Measurements from ENCODE around the gene RIPK4. TPM values are rescaled to one million over a fixed set of nuclear protein-coding genes. Genes with fewer than 3 reads are reported as not detected.

RIPK4 gene
- total and polyA plus RNA-seq, 2 experiments from 2014 or later: 0.46 to 0.54 TPM

- Histone ChIP-seq H3K4me2 (ENCODE audit: unreplicated experiment) (no peak overlapping the region), H3K9me3 (ENCODE audit: low read depth) (no peaks in the 10 kb centered on the region), H2AFZ (no peak overlapping the region), H3K4me3 (no peak overlapping the region), H3K27me3 (replicated peaks; ENCODE audit: insufficient read depth) (no peaks in the 10 kb centered on the region), H4K20me1 (ENCODE audit: insufficient read depth) (no peaks in the 10 kb centered on the region), H3K9ac (no peak overlapping the region), H3K36me3 (ENCODE audit: low read depth) (no peaks in the 10 kb centered on the region), H3K4me1 (ENCODE audit: insufficient read depth) (peaks cover 38% of the 10 kb centered on the region), H3K27ac (no peak overlapping the region), H3F3A (ENCODE audit: insufficient read depth) (no peaks in the 10 kb centered on the region), H3K9me2 (ENCODE audit: insufficient read depth) (no peaks in the 10 kb centered on the region), H3K79me2 (ENCODE audit: insufficient read depth) (no peaks in the 10 kb centered on the region)
- TF ChIP-seq EZH2 (IDR thresholded peaks at IDR 0.05; ENCODE audit: insufficient read depth, poor library complexity, severe bottlenecking) (no peak), EZH2phosphoT487 (IDR thresholded peaks at IDR 0.05; ENCODE audit: insufficient read depth, low read depth) (no peak)
- in situ Hi-C loops (cut with MboI): no loop called here
- 96% methylated on average over 16 of the region's 16 CpGs for WGBS, 2 experiments (ENCODE audit: low coverage in 1 of 2, low lambda C conversion rate in 2 of 2, missing lambda C conversion rate in 2 of 2)
- peak; percentile 29 for DNase-seq
These were observed 16.2 kb downstream of the RIPK4 start for GRCh38 chr21:41750532-41751151.

GRCh38 chr21:41750051-41750450, 16.8 kb downstream of the RIPK4 start:
- H3K9me3 ChIP-seq (ENCODE audit: low read depth): no peaks in the 10 kb centered on the region
- H3K9me2 ChIP-seq (ENCODE audit: insufficient read depth): no peaks in the 10 kb centered on the region
- H3K9ac ChIP-seq: no peak overlapping the region
- WGBS, 2 experiments (ENCODE audit: low coverage in 1 of 2, low lambda C conversion rate in 2 of 2, missing lambda C conversion rate in 2 of 2): 73 to 77% methylated on average over 7 of the region's 7 CpGs
- H3K27me3 ChIP-seq (replicated peaks; ENCODE audit: insufficient read depth): no peaks in the 10 kb centered on the region
- no peak overlapping the region for H3K4me2 ChIP-seq (ENCODE audit: unreplicated experiment)
- no peaks in the 10 kb centered on the region for H3F3A ChIP-seq (ENCODE audit: insufficient read depth)
- no peaks in the 10 kb centered on the region for H4K20me1 ChIP-seq (ENCODE audit: insufficient read depth)
- H3K27ac ChIP-seq: no peak overlapping the region
- peaks cover 38% of the 10 kb centered on the region for H3K4me1 ChIP-seq (ENCODE audit: insufficient read depth)
- in situ Hi-C loops (cut with MboI): no loop called here
- H3K36me3 ChIP-seq (ENCODE audit: low read depth): no peaks in the 10 kb centered on the region
- peak; percentile 66 for DNase-seq
- H2AFZ ChIP-seq: no peak overlapping the region
- no peak for TF ChIP-seq EZH2phosphoT487 (IDR thresholded peaks at IDR 0.05; ENCODE audit: insufficient read depth, low read depth)
- no peak for TF ChIP-seq EZH2 (IDR thresholded peaks at IDR 0.05; ENCODE audit: insufficient read depth, poor library complexity, severe bottlenecking)
- H3K4me3 ChIP-seq: no peak overlapping the region
- no peaks in the 10 kb centered on the region for H3K79me2 ChIP-seq (ENCODE audit: insufficient read depth)

- DNase-seq: no peak
- Histone ChIP-seq H3K4me3 (no peak overlapping the region), H3K9me3 (ENCODE audit: low read depth) (no peaks in the 10 kb centered on the region), H3K4me1 (ENCODE audit: insufficient read depth) (peaks cover 38% of the 10 kb centered on the region), H2AFZ (no peak overlapping the region), H3F3A (ENCODE audit: insufficient read depth) (no peaks in the 10 kb centered on the region), H3K79me2 (ENCODE audit: insufficient read depth) (no peaks in the 10 kb centered on the region), H3K36me3 (ENCODE audit: low read depth) (no peaks in the 10 kb centered on the region), H3K27ac (no peak overlapping the region), H3K9ac (no peak overlapping the region), H3K9me2 (ENCODE audit: insufficient read depth) (no peaks in the 10 kb centered on the region), H4K20me1 (ENCODE audit: insufficient read depth) (no peaks in the 10 kb centered on the region), H3K4me2 (ENCODE audit: unreplicated experiment) (no peak overlapping the region), H3K27me3 (replicated peaks; ENCODE audit: insufficient read depth) (no peaks in the 10 kb centered on the region)
- no peak for TF ChIP-seq EZH2 (IDR thresholded peaks at IDR 0.05; ENCODE audit: insufficient read depth, poor library complexity, severe bottlenecking)
- TF ChIP-seq EZH2phosphoT487 (IDR thresholded peaks at IDR 0.05; ENCODE audit: insufficient read depth, low read depth): no peak
- in situ Hi-C loops (cut with MboI): no loop called here
- 95 to 98% methylated on average over 10 of the region's 10 CpGs for WGBS, 2 experiments (ENCODE audit: low coverage in 1 of 2, low lambda C conversion rate in 2 of 2, missing lambda C conversion rate in 2 of 2)
These were observed 17.6 kb downstream of the RIPK4 start for GRCh38 chr21:41749286-41749685.

GRCh38 chr21:41747943-41748738, 18.7 kb downstream of the RIPK4 start:
- Histone ChIP-seq H3K4me1 (ENCODE audit: insufficient read depth) (peaks cover 34% of the 10 kb centered on the region), H3K79me2 (ENCODE audit: insufficient read depth) (no peaks in the 10 kb centered on the region), H3K9me2 (ENCODE audit: insufficient read depth) (no peaks in the 10 kb centered on the region), H3K4me3 (no peak overlapping the region), H3K9ac (no peak overlapping the region), H3K27me3 (replicated peaks; ENCODE audit: insufficient read depth) (no peaks in the 10 kb centered on the region), H4K20me1 (ENCODE audit: insufficient read depth) (no peaks in the 10 kb centered on the region), H3F3A (ENCODE audit: insufficient read depth) (no peaks in the 10 kb centered on the region), H3K9me3 (ENCODE audit: low read depth) (no peaks in the 10 kb centered on the region), H3K27ac (no peak overlapping the region), H3K4me2 (ENCODE audit: unreplicated experiment) (no peak overlapping the region), H3K36me3 (ENCODE audit: low read depth) (no peaks in the 10 kb centered on the region), H2AFZ (no peak overlapping the region)
- in situ Hi-C loops (cut with MboI): no loop called here
- 97% methylated on average over 20 of the region's 20 CpGs for WGBS, 2 experiments (ENCODE audit: low coverage in 1 of 2, low lambda C conversion rate in 2 of 2, missing lambda C conversion rate in 2 of 2)
- DNase-seq: no peak
- TF ChIP-seq EZH2phosphoT487 (IDR thresholded peaks at IDR 0.05; ENCODE audit: insufficient read depth, low read depth): no peak
- no peak for TF ChIP-seq EZH2 (IDR thresholded peaks at IDR 0.05; ENCODE audit: insufficient read depth, poor library complexity, severe bottlenecking)
